Endothelial cell of umbilical vein (primary cell): Measurements from ENCODE around the gene SPEN. TPM values are rescaled to one million over a fixed set of nuclear protein-coding genes. Genes with fewer than 3 reads are reported as not detected.

Source experiments
- BruUV-seq: library from RNA; stranded (reverse); fragments of 400-500 nt; replicated peaks from 2 replicates; lab custom pipeline; 2021; lab: Mats Ljungman, UMichigan
- CTCF ChIA-PET: fragments of 300-600, 350-600 bp; sonication (Branson Sonifier 250); formaldehyde crosslinking; loops from one replicate; lab custom pipeline; 2021; ENCODE audit warnings: antibody characterized with exemption, inconsistent platforms; lab: Charles Lee
- POLR2A ChIA-PET: fragments of 300-600, 350-600 bp; sonication (Branson Sonifier 250); formaldehyde crosslinking; loops from one replicate; lab custom pipeline; 2021; ENCODE audit warnings: antibody characterized with exemption, inconsistent platforms; lab: Charles Lee
- DNase-seq: peaks from one replicate; pipeline ENCODE4 v3.0.0-alpha.2; 2011; ENCODE audit warnings: low read depth, low spot score
- FAIRE-seq: peaks from 2 replicates; lab custom pipeline; 2011; peaks lifted over from hg19 to GRCh38; lab: Jason Lieb, UNC
- H2AFZ ChIP-seq: 2 replicates; pipeline ENCODE4 v1.6.0; 2012; ENCODE audit warnings: low read depth, low read length, control low read depth, inconsistent platforms
- H3K27ac ChIP-seq: 2 replicates; pipeline ENCODE4 v1.5.1; 2011; ENCODE audit warnings: low read depth, mild to moderate bottlenecking, control low read depth, low read length, moderate library complexity; ENCODE audit not compliant: insufficient read depth
- H3K27me3 ChIP-seq, 2 experiments: 2 replicates each; pipeline versions ENCODE4 v1.6.0 to v1.6.1; 2011; ENCODE audit warnings: low read length in 2 of 2, mixed read lengths in 1 of 2; ENCODE audit not compliant: control insufficient read depth in 2 of 2, insufficient read depth in 2 of 2
- H3K36me3 ChIP-seq, 2 experiments: 2 replicates in 1 of 2; 3 replicates in 1 of 2; pipeline ENCODE4 v1.5.1; 2011; ENCODE audit warnings: low read length in 2 of 2, mild to moderate bottlenecking in 1 of 2, moderate library complexity in 1 of 2; ENCODE audit not compliant: control insufficient read depth in 2 of 2, insufficient read depth in 2 of 2; ENCODE audit errors: extremely low read depth in 1 of 2
- H3K4me1 ChIP-seq: 3 replicates; pipeline ENCODE4 v1.5.1; 2011; ENCODE audit warnings: mild to moderate bottlenecking, low read length; ENCODE audit not compliant: control insufficient read depth, insufficient read depth; ENCODE audit errors: extremely low read depth
- H3K4me2 ChIP-seq: 2 replicates; pipeline ENCODE4 v1.6.1; 2011; ENCODE audit warnings: low read length, control low read depth, mixed read lengths; ENCODE audit not compliant: insufficient read depth
- H3K4me3 ChIP-seq, 3 experiments: fragments of 200-600 bp in 1 of 3; sonication (generic), shearing (Covaris generic) in 1 of 3; replicated peaks in 1 of 3; 2 replicates each; pipeline ENCODE4 v1.5.1; 2011 to 2016; ENCODE audit warnings: control low read depth in 3 of 3, low read length in 3 of 3, mild to moderate bottlenecking in 2 of 3, inconsistent platforms in 1 of 3, low read depth in 1 of 3, moderate library complexity in 1 of 3; ENCODE audit not compliant: insufficient read depth in 1 of 3
- H3K79me2 ChIP-seq: 2 replicates; pipeline ENCODE4 v1.6.0; 2012; ENCODE audit warnings: low read length, inconsistent platforms; ENCODE audit not compliant: control insufficient read depth, insufficient read depth
- H3K9ac ChIP-seq: replicated peaks from 2 replicates; pipeline ENCODE3; 2011; ENCODE audit warnings: low read length, control low read depth; ENCODE audit not compliant: insufficient read depth; ENCODE audit errors: extremely low read depth
- H3K9me1 ChIP-seq: replicated peaks from 3 replicates; pipeline ENCODE4 v1.6.0; 2011; ENCODE audit warnings: mild to moderate bottlenecking, low read length; ENCODE audit not compliant: control insufficient read depth, insufficient read depth; ENCODE audit errors: extremely low read depth
- H3K9me3 ChIP-seq: replicated peaks from 2 replicates; pipeline ENCODE4 v1.5.1; 2012; ENCODE audit warnings: low read length, inconsistent platforms; ENCODE audit not compliant: control insufficient read depth, insufficient read depth
- H4K20me1 ChIP-seq: replicated peaks from 2 replicates; pipeline ENCODE3; 2011; ENCODE audit warnings: mild to moderate bottlenecking, low read length; ENCODE audit not compliant: control insufficient read depth, insufficient read depth; ENCODE audit errors: extremely low read depth
- EZH2 ChIP-seq: IDR thresholded peaks from 2 replicates; pipeline ENCODE4 v1.6.1; 2012; ENCODE audit warnings: borderline replicate concordance, low read depth, mild to moderate bottlenecking, moderate library complexity, low read length, inconsistent platforms; ENCODE audit not compliant: severe bottlenecking
- FOS ChIP-seq: IDR thresholded peaks from 2 replicates; pipeline ENCODE4 v1.6.1; 2011; ENCODE audit warnings: mild to moderate bottlenecking, low read length, moderate library complexity, borderline replicate concordance; ENCODE audit not compliant: insufficient read depth
- GATA2 ChIP-seq: IDR thresholded peaks from 2 replicates; pipeline ENCODE4 v1.7.0; 2011; ENCODE audit warnings: low read depth, mild to moderate bottlenecking, moderate library complexity, mixed read lengths, low read length; ENCODE audit not compliant: insufficient read length, insufficient read depth
- JUN ChIP-seq: IDR thresholded peaks from 2 replicates; pipeline ENCODE4 v1.6.1; 2011; ENCODE audit warnings: borderline replicate concordance, low read depth; ENCODE audit not compliant: insufficient read length, insufficient read depth
- MYC ChIP-seq: IDR thresholded peaks from one replicate; pipeline ENCODE4 v1.6.1; 2011; ENCODE audit warnings: mild to moderate bottlenecking, low read depth, low read length
- POLR2A ChIP-seq: IDR thresholded peaks from 2 replicates; pipeline ENCODE4 v1.6.1; 2012; ENCODE audit warnings: low read depth, mild to moderate bottlenecking, control low read depth, low read length
- POLR2AphosphoS5 ChIP-seq: IDR thresholded peaks from 2 replicates; pipeline ENCODE4 v1.6.1; 2012; ENCODE audit warnings: low read depth, mild to moderate bottlenecking, control low read depth, low read length, moderate library complexity; ENCODE audit not compliant: insufficient read depth
- dilution Hi-C: fragments of 300-500 bp; cut with MboI; formaldehyde crosslinking; loops from one replicate; pipeline ENCODE4 v1.15.0; 2019; ENCODE audit warnings: low sequenced_read_pairs; ENCODE audit not compliant: extremely low pct_ligation_motif_present
- intact Hi-C: fragments of 100-400 bp; cut with micrococcal nuclease; formaldehyde crosslinking; loops from one replicate; pipeline ENCODE4 v1.10.0; 2022
- polyA plus RNA-seq, 4 experiments: library from polyadenylated mRNA; depleted of rRNA in 3 of 4; stranded (reverse) in 3 of 4; unstranded in 1 of 4; fragments of >200 nt; gene quantifications; 2 replicates each; pipeline versions ENCODE4 v1.2.1 to v1.2.3, GENCODE V29; 2011 to 2012; ENCODE audit warnings: missing spikeins in 1 of 4
- total RNA-seq: library from RNA; stranded (reverse); gene quantifications from 2 replicates; pipeline ENCODE4 v1.2.3, GENCODE V29; 2021
- TF ChIP-seq, protein P1 (sequence below): IDR thresholded peaks from 2 replicates; pipeline ENCODE4 v1.6.1; 2011; ENCODE audit not compliant: insufficient read depth, insufficient read length
- TF ChIP-seq, protein P2 (sequence below), 2 donors: IDR thresholded peaks; 1 replicate in 1 of 2; 2 replicates in 1 of 2; pipeline ENCODE4 v1.5.1; 2011; ENCODE audit warnings: low read length in 2 of 2, mild to moderate bottlenecking in 2 of 2, moderate library complexity in 2 of 2, control low read depth in 1 of 2, inconsistent platforms in 1 of 2, low read depth in 1 of 2; ENCODE audit not compliant: insufficient read depth in 1 of 2; ENCODE audit errors: extremely low read depth in 1 of 2

Gene SPEN
- total and polyA plus RNA-seq, 2 donors (not counting 3 experiments of a cell fraction or from before 2014, with no cell fraction given): 9.3 to 44.4 TPM

DNA sequence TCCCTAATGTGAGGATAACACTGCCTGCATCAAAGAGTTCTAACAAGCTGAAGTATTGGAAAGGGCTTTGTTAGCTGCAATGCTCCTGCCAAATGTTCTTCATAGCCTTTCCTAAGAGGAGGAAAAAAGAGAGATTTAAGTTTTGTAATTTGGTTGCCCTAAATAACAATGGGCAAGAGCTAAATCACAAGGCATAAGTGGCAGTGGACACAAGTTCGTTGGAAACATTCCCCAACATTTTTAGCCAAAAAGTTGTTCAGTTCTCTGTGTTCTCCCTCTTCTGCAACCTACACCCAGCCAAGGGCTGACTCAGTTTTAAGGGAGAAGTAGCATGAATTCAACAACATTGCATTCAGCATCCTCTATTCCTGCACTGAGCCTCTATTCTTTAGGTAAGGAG, 37.4 kb upstream of the SPEN start:
- Histone ChIP-seq H3K4me2 (no peak overlapping the region), H3K4me1 (no peaks in the 10 kb centered on the region), H3K9ac (no peak overlapping the region), H3K9me3 (no peaks in the 10 kb centered on the region), H3K36me3 (no peaks in the 10 kb centered on the region), H3K27me3 (no peaks in the 10 kb centered on the region), H3K27ac (no peak overlapping the region), H3K79me2 (no peaks in the 10 kb centered on the region), H3K9me1 (no peaks in the 10 kb centered on the region), H4K20me1 (no peaks in the 10 kb centered on the region), H3K4me3 (no peak overlapping the region), H2AFZ (no peak overlapping the region)
- no TSS peak for BruUV-seq
- FAIRE-seq: no peak
- no peak for DNase-seq
- dilution Hi-C loops (no loop called here), intact Hi-C loops (no loop called here)
- POLR2A ChIA-PET: no interaction called here
- TF ChIP-seq FOS (no peak), GATA2 (no peak)
- TF ChIP-seq, protein P1, sequence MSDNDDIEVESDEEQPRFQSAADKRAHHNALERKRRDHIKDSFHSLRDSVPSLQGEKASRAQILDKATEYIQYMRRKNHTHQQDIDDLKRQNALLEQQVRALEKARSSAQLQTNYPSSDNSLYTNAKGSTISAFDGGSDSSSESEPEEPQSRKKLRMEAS: no peak
- CTCF ChIA-PET: interaction anchor here (0.6 kb wide), 1 partner anchor 147 kb away, joined by 3 read pairs; no protein-coding TSS in a partner anchor

GRCh38 chr1:15816674-15817073, 30.8 kb upstream of the SPEN start:
- H4K20me1 ChIP-seq: no peaks in the 10 kb centered on the region
- H3K9me1 ChIP-seq: no peaks in the 10 kb centered on the region
- no peak for DNase-seq
- no peaks in the 10 kb centered on the region for H3K9me3 ChIP-seq
- no peak overlapping the region for H3K4me2 ChIP-seq
- CTCF ChIA-PET: interaction anchor here (2.1 to 4.8 kb wide), 6 partner anchors 8 to 97 kb away, joined by 14 to 75 read pairs (median 23); partner anchors contain the start of gene SPEN
- no peak overlapping the region for H2AFZ ChIP-seq
- no peaks in the 10 kb centered on the region for H3K36me3 ChIP-seq
- H3K4me1 ChIP-seq: no peaks in the 10 kb centered on the region
- BruUV-seq: no TSS peak
- POLR2A ChIA-PET: no interaction called here
- H3K27ac ChIP-seq: no peak overlapping the region
- intact Hi-C loops: loop anchor here (5.0 kb wide), 2 partner anchors 71 to 91 kb away; no protein-coding TSS in a partner anchor
- TF ChIP-seq, protein P1: no peak
- TF ChIP-seq POLR2AphosphoS5 (no peak), FOS (no peak), JUN (no peak), EZH2 (no peak), MYC (no peak), GATA2 (no peak), POLR2A (no peak)
- TF ChIP-seq, protein P2, sequence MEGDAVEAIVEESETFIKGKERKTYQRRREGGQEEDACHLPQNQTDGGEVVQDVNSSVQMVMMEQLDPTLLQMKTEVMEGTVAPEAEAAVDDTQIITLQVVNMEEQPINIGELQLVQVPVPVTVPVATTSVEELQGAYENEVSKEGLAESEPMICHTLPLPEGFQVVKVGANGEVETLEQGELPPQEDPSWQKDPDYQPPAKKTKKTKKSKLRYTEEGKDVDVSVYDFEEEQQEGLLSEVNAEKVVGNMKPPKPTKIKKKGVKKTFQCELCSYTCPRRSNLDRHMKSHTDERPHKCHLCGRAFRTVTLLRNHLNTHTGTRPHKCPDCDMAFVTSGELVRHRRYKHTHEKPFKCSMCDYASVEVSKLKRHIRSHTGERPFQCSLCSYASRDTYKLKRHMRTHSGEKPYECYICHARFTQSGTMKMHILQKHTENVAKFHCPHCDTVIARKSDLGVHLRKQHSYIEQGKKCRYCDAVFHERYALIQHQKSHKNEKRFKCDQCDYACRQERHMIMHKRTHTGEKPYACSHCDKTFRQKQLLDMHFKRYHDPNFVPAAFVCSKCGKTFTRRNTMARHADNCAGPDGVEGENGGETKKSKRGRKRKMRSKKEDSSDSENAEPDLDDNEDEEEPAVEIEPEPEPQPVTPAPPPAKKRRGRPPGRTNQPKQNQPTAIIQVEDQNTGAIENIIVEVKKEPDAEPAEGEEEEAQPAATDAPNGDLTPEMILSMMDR (IDR thresholded peaks at IDR 0.05; ENCODE audit: extremely low read depth in 1 of 2, insufficient read depth in 1 of 2, low read depth in 1 of 2, low read length in 2 of 2): no peak
- dilution Hi-C loops: no loop called here
- no peaks in the 10 kb centered on the region for H3K27me3 ChIP-seq
- H3K4me3 ChIP-seq: no peak overlapping the region
- H3K79me2 ChIP-seq: no peaks in the 10 kb centered on the region
- H3K9ac ChIP-seq: no peak overlapping the region
- no peak for FAIRE-seq
